T-helper 2 cell treated with Interferon-gamma antibody and Interleukin-4, amounts not matched to agents 100 ng/mL and 5 ng/mL, for 36 hours (primary cell): Measurements from ENCODE around the gene NUB1. TPM values are rescaled to one million over a fixed set of nuclear protein-coding genes. Genes with fewer than 3 reads are reported as not detected.

Experiments
- intact Hi-C: fragments of 100-400 bp; cut with micrococcal nuclease; formaldehyde crosslinking; loops from one replicate; pipeline ENCODE4 v1.15.1; 2023
- total RNA-seq: library from RNA; stranded (reverse); gene quantifications from 2 replicates; pipeline ENCODE4 v1.2.3, GENCODE V29; 2022

NUB1 gene
- total RNA-seq, 1 donor from 2014 or later, result 60.2 TPM

DNA sequence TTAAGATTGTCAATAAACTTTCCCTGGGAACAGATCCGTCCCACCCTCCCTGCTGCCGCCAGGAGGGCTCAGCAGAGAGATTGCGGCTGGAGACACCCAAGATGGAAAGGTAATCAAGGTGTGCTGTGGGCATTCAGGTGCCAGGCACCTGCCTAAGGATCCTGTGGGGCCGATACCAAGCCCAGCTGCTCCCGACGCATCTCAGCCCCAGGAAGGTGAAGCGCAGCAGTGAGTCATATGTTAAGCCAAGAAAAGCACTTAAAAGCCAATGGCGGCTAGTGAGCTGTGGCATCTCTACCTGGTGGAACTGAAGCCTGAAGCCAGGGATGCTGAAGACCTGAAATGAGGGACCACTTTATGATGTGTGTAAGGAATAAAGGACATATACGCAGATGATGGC, 62.2 kb downstream of the NUB1 start:
- intact Hi-C loops, result no loop called here

DNA sequence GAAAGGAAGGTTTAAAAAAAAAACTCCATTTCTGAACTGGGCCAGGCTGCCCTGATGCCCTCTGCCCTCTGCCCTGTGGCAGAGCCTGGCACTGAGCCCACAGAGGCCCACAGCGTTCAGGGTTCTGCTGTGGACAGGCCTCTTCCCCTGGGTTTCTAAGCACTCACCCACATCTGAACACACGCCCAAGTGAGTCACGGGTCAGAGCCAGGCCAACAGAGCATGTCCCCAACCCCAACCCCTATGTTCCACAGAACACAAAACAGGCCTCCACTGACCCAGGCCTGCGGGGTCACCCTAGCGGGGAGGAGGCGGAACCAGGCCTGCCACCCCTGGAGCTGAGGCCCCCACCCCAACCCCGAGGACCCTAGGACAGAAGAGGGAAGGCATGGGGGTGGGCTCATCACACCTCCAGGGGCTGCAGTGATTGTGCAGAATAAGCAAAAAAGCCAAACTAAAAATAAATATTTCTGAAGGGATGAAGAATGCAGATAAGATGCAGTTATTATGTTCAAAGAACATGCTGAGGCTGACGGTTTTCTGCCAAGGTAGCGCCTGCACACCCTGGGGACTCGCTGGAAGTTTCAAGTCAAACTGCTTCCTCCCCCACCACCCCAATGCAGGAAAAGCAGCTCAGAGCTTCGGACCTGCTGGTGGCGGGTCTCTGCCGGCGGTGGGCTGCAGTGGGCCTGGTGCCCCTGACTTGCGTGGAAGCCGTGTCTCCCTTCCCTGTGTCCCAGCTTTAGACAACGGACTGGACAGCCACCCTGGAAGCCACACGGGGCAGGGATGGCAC, 62.8 kb downstream of the NUB1 start:
- intact Hi-C loops, result no loop called here

DNA sequence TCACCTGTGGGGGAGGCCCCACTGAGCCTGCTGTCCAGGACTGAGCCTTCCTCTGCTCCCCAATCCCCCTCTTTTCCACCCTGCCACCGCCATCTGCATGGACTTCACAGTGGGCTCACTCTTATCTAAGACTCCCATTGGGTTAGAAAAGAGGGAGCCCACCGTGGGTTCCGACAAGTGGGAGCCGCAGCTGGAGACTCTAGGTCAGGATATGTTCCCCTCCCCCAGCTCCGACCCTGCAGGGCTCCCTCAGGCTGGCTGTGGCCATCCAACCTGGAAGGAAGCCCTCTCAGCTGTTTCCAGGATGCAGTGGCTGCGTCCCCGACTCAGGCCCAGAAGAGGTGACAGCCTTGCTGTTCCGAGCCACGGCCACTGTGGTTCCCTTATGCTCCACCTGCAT, 63.4 kb downstream of the NUB1 start:
- intact Hi-C loops, result no loop called here

DNA sequence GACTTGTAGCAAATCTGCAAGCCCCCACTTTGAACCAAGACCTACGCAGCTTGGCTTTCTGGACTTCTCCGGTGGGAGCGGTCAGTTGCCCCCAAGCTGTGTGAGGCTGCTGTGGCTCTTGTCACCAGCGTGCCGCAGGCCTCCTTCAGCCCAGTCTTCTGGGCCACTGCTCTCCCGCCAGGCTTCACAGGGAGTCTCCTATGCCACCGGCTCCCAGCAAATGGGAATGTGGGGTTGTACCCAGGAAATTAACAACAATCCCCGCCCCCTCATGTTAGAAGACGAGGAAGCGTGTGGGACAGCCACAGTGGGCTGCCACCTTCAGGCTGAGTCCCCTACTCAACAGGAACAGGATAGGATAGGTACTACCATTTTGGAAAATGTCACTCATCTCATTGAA, 64.0 kb downstream of the NUB1 start:
- intact Hi-C loops, result no loop called here

DNA sequence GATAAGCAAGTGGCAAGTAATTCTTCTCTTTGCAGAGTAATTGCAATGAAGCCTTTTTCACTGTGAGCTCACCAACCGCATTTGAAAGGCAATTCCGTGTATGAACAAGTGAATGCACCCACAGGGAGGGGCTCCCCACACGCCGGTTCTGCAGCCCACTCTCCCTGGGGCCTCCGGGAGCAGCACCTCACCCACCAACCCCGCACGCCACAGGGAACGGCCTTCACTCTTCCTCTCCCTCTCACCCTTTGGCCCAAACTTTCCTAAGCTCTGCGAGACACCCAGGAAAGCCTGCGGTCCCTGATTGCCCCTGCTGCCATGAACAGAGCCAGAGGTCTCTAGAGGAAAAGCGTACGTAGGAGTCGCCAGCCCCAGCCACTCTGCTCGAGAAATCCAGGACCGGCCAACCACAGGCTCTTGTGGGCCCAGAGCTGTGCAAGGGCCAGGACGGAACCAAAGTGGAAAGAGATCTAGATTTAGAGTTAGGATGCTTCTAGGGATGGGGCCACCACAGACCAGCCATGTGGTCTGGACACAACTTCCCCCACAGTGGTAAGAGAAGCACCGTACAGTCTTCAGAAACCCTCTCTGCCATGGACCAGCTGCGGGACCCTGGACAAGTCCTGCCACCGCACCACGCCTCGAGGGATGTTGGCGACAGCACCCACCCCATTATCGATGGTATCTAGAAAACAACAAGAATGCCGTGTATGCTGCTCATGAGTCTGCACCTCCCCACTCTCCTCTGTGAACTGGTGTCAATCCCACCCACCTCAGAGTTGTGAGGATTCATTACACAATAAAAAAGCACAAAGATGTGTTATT, 64.7 kb downstream of the NUB1 start:
- intact Hi-C loops, result no loop called here

DNA sequence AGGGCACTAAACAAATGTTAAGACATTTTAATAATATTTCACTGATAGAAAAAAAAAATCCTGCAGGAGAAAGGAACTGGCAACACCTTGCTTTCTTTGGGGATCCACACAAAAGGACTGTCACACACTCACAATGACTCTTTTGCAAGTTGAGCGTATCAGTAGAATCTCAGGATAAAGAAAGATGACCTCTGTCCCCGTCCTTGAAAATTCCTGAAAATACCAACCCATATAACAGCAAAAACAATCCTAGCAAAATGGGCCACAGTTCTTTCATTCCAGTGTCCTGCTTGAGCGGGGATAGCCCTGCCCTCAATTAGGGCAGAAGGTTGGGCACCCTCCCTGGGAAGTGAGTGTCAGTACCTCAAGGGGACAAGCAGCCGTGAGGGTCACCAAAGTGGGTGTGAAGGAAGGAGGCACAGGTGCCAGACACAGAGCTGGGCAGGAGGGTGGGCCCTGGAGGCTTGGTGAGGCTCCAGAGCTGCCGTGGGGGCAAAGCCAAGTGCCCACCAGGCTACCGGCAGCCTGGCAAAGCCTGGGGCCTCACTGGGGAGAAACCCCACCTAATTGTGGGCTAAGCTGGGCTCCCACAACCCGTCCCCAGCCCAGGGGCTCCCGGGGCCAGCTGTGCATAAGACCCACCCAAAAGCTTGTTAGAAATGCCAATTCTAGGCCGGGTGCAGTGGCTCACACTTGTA, 65.4 kb downstream of the NUB1 start:
- intact Hi-C loops, result no loop called here

DNA sequence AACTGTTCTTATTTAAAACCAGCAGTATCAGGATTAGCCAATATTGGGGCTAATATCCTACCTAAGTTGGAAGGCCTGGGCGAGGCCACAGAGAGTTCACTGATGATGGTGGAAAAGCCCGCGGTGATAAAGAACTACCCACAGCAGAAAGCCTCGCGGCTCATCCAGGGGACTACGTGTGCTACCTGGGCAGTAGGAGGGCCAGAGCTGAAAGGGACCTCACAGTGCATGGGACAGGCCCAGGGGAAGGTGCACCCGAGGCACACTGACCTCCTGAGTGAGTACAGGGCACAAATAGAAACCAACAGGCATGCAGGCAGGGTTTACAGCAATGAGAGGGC, 66.9 kb downstream of the NUB1 start:
- intact Hi-C loops, result no loop called here

DNA sequence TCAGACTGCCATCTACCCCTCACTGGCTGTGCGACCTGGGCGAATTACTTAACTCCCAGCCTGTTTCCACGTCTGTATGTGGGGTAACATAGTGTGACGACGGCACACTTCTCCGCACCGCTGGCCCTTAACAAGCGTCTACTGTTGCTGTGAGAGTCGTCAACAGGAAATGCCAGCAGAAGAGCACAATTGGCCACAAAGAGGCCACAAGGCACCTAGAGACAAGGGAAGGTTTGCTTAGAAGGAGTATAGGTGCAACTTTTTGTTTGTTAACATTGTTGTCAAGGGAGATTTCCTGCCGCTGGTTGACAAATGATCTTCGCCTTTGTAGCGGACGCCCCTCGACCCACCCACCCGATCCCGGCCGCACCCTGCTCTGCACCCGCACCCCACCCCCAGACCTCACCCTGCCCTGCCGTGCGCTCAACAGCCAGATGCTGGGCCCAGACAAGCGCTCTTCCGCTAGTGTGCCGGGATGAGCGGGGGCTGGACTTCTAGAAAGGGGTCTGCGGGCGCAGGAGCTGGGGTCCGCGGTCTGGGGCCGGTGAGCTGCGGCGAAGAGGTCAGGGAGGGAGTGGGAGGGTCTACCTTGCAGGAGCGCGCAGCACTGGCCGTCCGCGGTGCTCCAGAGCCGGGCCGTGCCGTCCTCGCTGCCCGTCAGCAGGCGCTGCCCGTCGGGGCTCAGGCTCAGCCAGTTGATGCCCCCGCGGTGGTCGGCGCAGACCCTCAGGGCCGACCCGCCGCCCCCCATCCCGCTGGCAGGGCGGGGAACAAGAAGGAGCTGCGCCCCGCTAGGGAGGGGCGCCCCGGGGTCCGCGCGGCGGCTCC, 67.4 kb downstream of the NUB1 start:
- intact Hi-C loops, result no loop called here

DNA sequence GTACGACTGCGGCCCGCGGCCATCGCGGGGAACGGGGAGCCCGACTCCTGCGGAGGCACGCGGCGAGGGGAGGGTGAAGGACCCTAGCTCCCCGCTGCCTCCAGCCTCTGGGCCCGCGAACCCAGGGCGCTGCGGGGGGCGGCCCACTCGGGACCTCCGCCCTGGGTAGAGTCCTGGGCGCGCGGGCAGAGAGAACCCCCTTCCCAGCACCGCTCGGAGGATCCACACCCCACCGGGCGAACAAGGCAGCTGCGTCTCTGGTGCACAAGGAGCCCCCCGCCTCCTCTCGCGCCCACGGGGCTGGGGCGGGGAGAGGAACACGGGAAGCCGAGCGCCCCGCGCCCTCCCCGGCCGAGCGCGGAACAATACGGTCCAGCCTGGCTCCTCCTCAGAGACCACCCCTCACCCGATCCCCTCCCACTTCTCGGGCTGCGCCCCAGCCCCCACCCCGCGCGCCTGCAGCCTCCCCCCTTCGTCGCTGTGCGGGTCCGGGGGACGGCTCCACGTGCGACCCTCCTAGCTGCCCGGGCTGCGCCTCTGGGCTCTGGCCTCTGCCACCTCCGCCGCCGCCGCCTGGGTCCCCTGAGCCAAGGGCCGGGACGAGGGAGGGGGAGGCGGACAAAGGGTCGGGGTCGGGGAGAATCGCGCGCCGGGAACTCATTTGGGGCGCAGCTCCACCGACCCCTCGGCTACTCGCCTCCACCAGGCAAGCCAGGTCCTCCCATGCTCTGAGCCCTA, 68.2 kb downstream of the NUB1 start, which contains the start of gene WDR86:
Gene WDR86 (minus strand): TSS at position 372 of the 738 bp plus-strand sequence. CDS start 449 bp downstream, outside the sequence.
- intact Hi-C loops, result no loop called here

DNA sequence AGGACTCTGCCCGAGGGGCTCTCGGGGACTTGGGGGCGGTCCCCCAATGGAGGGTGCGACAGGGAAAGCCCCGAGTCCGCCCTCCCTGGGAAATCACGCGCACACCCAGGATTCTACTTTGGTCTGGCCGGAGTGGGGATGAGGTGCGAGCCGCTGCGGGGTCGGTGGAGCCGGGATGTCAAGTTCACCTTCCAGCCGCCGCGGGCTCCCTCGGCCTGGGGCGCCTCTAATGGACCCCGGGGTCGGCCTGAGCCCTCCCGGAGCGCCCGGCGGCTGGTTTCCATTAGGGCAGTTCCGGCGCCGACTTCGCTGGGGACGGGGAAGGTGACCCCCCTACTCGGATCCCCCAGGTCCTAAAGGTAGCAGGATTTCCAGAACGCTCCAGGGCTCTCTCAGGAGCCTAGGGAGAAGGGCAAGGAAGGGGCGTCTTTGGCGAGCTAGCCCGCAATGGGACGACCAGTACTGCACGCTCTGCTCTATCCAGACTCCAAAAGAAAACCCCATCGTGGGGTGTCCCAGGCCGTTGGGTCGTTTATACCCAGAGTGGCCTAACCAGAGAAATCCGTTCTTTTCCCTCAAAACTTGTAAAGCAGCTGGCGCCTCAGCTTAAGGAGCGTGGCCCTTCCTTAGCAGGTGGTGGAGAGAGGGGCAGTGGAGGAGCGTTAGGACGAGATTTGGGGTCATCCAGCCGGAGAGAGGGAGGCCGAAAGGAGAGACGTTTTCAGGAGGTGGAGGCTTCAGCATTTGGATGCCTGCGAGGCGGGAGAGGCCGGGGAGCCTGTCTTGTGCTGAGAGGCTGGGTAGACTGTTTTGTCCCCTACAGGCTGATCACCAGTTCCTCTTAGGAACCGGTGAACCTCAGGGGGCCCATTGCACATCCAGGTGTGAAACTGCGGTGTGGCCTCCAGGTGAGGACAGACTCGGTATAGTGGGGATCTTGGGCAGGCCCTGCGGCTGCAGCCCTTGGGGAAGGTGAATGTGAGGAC, 69.1 kb downstream of the NUB1 start:
- intact Hi-C loops, result no loop called here

DNA sequence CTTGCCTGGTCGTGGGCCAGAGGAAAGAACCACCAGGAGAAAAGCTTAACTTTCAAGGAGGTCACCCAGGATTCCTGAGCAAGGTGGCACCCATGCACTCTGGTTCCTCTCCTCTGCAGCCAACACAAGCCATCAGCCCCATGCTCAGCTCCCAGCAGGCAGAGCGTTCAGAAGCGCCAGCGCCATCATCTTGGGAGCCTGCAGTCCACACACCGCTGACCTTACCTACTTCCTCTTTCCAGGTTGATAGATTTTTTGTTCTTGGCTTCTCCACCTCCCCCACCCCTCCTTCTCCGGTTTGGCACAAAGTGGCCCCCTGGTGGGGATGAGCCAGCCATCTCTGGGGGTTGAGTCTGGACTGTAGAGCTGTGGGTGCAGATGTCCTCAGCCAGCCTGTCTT, 69.9 kb downstream of the NUB1 start:
- intact Hi-C loops, result no loop called here

DNA sequence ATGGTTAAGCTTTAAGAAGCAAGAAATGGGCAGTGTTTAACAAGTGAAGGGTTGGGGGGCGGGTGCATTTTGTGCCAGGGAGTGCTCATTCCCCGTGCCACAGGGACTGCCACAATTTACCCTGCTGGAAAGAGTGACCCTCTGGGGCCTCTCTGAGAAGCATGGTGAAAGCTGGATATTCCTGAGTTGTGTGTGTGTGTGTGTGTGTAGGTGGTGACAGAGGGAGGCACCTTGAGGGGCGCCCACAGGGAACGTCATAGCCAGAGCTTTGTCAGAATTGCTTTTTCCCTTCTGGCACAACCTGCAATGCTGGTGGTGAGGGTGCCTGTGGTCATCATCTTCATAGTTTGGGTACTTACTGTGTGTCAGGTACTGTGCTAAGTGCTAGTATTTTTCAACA, 70.7 kb downstream of the NUB1 start:
- intact Hi-C loops, result no loop called here

DNA sequence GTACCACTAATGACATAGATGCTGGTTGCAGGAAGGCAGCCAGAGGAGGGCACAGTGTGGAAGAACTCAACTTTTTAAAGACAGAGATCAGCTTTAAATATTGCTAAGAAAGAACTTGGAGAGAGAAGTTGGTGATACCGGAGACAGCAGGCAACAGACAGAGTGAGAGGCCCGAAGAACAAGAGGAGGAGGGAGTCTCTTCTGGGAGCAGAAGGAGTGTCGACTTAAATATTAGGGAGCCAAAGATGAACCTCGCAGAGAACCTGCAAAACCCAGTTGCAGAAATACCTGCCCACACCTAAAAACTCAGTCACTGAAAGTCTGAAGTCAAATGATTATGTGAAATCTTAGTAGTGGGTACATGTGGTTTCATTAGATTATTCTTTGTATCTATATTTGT, 71.6 kb downstream of the NUB1 start:
- intact Hi-C loops, result no loop called here

DNA sequence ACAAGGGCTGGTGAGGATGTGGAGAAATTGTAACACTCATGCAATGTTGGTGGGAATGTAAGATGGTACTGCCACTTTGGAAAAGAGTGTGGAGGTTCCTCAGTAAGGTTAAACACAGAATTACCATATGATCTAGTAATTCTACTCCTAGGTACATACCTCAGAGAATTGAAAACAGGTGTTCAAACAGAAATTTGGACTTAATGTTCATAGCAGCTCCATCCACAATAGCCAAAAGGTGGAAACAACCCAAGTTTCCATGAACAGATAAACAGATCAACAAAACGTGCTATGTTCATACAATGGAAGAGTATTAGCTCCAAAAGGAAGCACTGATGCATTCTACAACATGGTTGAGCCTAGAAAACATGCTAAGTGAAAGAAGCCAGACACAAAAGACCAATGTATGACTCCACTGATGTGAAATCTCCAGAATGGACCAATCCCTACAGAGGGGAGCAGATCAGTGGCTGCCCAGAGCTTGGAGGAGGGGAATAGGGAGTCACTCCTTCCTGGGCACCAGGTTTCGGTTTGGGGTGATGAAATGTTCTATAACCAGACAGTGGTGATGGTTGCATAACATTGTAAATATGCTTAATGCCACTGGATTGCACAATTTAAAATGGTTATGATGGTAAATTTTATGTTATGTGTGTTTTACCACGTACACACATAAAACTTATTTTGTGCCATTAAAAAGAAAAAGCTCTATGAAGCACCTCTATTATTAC, 73.9 kb downstream of the NUB1 start:
- intact Hi-C loops, result no loop called here

DNA sequence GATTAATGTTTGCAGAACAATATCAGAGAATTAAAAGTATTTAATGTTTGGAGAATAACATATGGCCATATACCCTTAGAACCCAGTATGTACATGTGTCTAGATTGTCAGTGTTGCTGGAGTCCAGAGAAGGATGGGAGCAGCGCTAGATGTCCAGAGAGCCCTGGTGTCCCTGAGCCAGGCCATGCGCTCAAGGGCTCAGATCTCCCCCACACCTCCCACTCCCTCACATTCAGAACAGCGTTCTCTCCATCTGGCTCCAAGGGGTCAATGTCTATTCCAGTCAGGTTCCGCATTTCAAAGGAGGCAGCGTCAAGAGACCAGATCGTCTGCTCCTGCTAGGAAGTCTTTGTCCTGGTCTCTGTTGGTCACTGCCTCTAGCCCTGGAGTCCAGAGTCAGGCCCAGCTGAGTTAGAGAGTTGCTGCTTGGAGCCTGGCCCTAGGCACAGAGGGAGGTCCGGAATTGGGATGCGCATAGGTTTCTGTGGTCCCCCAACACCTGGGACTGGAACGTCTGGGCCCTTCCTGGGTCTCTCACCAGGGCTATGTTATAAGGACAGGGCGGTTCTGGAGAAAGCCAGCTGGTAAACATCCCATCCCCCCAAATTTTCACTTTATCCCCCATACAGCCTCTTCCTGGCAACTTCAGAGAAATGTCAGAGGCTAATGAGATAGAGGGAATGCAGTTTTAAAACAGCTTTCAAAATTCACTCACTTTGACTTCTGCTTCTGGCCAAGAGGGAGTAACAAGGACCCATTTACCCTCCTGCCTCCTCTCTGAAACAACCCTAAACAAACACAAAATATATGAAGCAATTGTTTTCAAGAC, 74.7 kb downstream of the NUB1 start:
- intact Hi-C loops, result no loop called here

DNA sequence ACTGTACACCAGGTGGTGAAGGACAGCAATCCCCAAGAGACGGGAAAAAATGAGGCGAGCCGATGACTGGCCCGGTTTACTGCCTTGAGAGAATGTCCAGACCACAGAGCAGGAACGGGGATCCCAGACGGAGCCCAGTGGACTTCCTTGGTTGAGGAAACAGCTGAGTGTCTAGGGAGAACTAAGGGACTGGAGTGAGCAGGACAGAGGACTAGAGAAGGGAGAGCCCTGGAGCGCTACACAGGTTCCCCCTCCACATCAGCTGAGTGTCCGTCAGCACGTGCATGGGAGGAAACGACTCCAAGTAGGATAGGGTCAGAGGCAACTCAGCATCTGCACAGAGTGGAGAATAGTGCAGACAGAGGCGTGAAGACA, 75.3 kb downstream of the NUB1 start:
- intact Hi-C loops, result no loop called here

DNA sequence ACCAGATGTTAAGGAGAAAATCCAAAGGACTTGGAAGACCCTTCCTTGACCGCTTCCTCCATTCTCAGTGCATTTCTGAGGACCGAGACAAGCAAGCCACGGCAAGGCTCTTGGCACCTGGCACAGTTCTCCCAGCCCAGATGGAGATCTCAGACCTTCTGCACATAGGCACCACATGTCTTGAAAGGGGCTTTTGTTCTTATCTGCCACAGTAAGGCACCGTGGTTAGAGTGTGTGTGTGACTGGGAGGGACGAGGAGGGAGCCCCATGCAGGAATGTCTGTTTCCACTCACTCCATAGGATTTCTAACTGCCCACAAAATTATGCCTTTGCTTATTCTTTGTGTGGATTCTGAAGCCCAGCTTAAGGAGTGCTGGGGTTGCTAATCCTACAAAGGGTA, 78.5 kb downstream of the NUB1 start:
- intact Hi-C loops, result no loop called here

DNA sequence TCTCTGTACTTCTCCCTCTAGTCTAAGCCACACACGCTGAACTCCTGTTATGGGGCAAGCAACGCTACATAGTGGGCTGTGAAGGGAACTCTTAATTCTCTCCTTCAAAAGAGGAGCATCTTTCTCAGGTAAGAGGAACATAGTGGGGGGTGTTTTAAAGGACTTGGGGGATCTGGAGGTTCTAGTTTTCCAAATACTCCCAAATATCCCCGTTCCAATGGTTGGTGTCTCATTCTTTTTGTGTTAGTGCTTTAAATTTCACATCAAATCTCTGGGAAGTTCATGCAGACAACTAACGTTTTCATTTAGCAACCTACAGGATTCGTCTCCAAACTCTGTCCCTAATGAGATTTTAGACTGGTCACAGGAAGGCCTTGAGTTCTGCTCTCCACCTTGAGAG, 80.6 kb downstream of the NUB1 start:
- intact Hi-C loops, result no loop called here
